CD14-positive monocyte (primary cell): Measurements from ENCODE around the gene SPEN. TPM values are rescaled to one million over a fixed set of nuclear protein-coding genes. Genes with fewer than 3 reads are reported as not detected.

ENCODE experiments used
- DNase-seq, 3 donors: peaks; one replicate each; pipeline ENCODE4 v3.0.0-alpha.2; 2011 to 2022
- H2AFZ ChIP-seq: 2 replicates; pipeline ENCODE4 v1.6.0; 2012; ENCODE audit warnings: mild to moderate bottlenecking, low read depth, low read length, inconsistent platforms; ENCODE audit not compliant: insufficient read depth, poor library complexity, severe bottlenecking
- H3K27ac ChIP-seq, 2 donors: 1 replicate in 1 of 2; 2 replicates in 1 of 2; pipeline ENCODE4 v1.5.1; 2012 to 2013; ENCODE audit warnings: low read length in 2 of 2, control low read depth in 1 of 2, inconsistent platforms in 1 of 2, low read depth in 1 of 2, mild to moderate bottlenecking in 1 of 2
- H3K27me3 ChIP-seq, 2 donors: one replicate each; pipeline versions ENCODE4 v1.6.0 to v1.6.1; 2011 to 2013; ENCODE audit warnings: low read length in 2 of 2; ENCODE audit not compliant: control insufficient read depth in 2 of 2, insufficient read depth in 2 of 2
- H3K36me3 ChIP-seq, 2 donors: replicated peaks in 1 of 2; 1 replicate in 1 of 2; 2 replicates in 1 of 2; pipeline versions ENCODE4 v1.5.1 to v1.6.1; 2012 to 2013; ENCODE audit warnings: low read length in 2 of 2, control low read depth in 1 of 2, inconsistent platforms in 1 of 2, mild to moderate bottlenecking in 1 of 2; ENCODE audit not compliant: insufficient read depth in 2 of 2, control insufficient read depth in 1 of 2
- H3K4me1 ChIP-seq, 2 donors: 1 replicate in 1 of 2; 2 replicates in 1 of 2; pipeline versions ENCODE4 v1.5.1 to v1.6.1; 2012 to 2013; ENCODE audit warnings: low read length in 2 of 2, control low read depth in 1 of 2, inconsistent platforms in 1 of 2, mild to moderate bottlenecking in 1 of 2, moderate library complexity in 1 of 2; ENCODE audit not compliant: insufficient read depth in 2 of 2, control insufficient read depth in 1 of 2
- H3K4me2 ChIP-seq: replicated peaks from 2 replicates; pipeline ENCODE3; 2012; ENCODE audit warnings: low read length, moderate library complexity, mild to moderate bottlenecking; ENCODE audit not compliant: poor library complexity, severe bottlenecking; ENCODE audit errors: extremely low read depth
- H3K4me3 ChIP-seq, 3 experiments: fragments of 200-600 bp in 1 of 3; sonication (generic) in 1 of 3; replicated peaks in 1 of 3; 1 replicate in 2 of 3; 2 replicates in 1 of 3; pipeline ENCODE4 v1.5.1; 2011 to 2013; ENCODE audit warnings: low read length in 3 of 3, mild to moderate bottlenecking in 3 of 3, control low read depth in 2 of 3, low read depth in 2 of 3, inconsistent platforms in 1 of 3, moderate library complexity in 1 of 3
- H3K79me2 ChIP-seq: 2 replicates; pipeline ENCODE4 v1.6.0; 2012; ENCODE audit warnings: mild to moderate bottlenecking, control low read depth, inconsistent platforms, low read length, moderate library complexity; ENCODE audit not compliant: insufficient read depth
- H3K9ac ChIP-seq: 2 replicates; pipeline ENCODE4 v1.6.0; 2017; ENCODE audit warnings: low read length, mild to moderate bottlenecking; ENCODE audit not compliant: insufficient read depth, poor library complexity, severe bottlenecking
- H3K9me3 ChIP-seq, 2 donors: replicated peaks in 1 of 2; 1 replicate in 1 of 2; 2 replicates in 1 of 2; pipeline versions ENCODE4 v1.5.1 to v1.6.1; 2012 to 2013; ENCODE audit warnings: low read length in 2 of 2, control low read depth in 1 of 2; ENCODE audit not compliant: control insufficient read depth in 1 of 2, insufficient read depth in 1 of 2
- H4K20me1 ChIP-seq: 2 replicates; pipeline ENCODE4 v1.6.0; 2012; ENCODE audit warnings: mild to moderate bottlenecking, low read length, control low read depth, moderate library complexity; ENCODE audit not compliant: insufficient read depth
- H3K27ac Mint-ChIP-seq, 7 donors: one replicate each; pipeline ENCODE4 v1.8.0; 2020; ENCODE audit warnings: mild to moderate bottlenecking in 7 of 7, mixed read lengths in 7 of 7, moderate library complexity in 6 of 7, inconsistent platforms in 2 of 7
- H3K27me3 Mint-ChIP-seq, 3 donors: one replicate each; pipeline ENCODE4 v1.8.0; 2021 to 2022; ENCODE audit warnings: low read depth in 3 of 3, mild to moderate bottlenecking in 3 of 3, mixed read lengths in 3 of 3, moderate library complexity in 3 of 3, inconsistent platforms in 1 of 3
- H3K36me3 Mint-ChIP-seq, 2 donors: one replicate each; pipeline ENCODE4 v1.8.0; 2020; ENCODE audit warnings: mixed read lengths in 2 of 2, inconsistent platforms in 1 of 2, mild to moderate bottlenecking in 1 of 2
- H3K4me1 Mint-ChIP-seq: one replicate; pipeline ENCODE4 v1.8.0; 2020; ENCODE audit warnings: mild to moderate bottlenecking, mixed read lengths
- H3K4me3 Mint-ChIP-seq, 2 donors: one replicate each; pipeline ENCODE4 v1.8.0; 2020; ENCODE audit warnings: mild to moderate bottlenecking in 2 of 2, mixed read lengths in 2 of 2, moderate library complexity in 1 of 2
- H3K9me3 Mint-ChIP-seq, 7 donors: one replicate each; pipeline ENCODE4 v1.8.0; 2020 to 2022; ENCODE audit warnings: mixed read lengths in 7 of 7, mild to moderate bottlenecking in 6 of 7, moderate library complexity in 6 of 7, inconsistent platforms in 2 of 7
- CTCF ChIP-seq: fragments of 200-600 bp; IDR thresholded peaks from one replicate; pipeline ENCODE4 v1.8.0; 2022; ENCODE audit warnings: antibody characterized with exemption, mild to moderate bottlenecking
- WGBS: methylation state at CpG from one replicate; pipeline ENCODE4 v1.1.5; 2013; ENCODE audit warnings: missing lambda C conversion rate; ENCODE audit not compliant: insufficient coverage; 5-methylcytosine and 5-hydroxymethylcytosine counted together
- intact Hi-C, 2 donors: fragments of 100-400 bp; cut with micrococcal nuclease; formaldehyde crosslinking; loops; one replicate each; pipeline versions ENCODE4 v1.15.0 to v1.15.1; 2023
- polyA plus RNA-seq, 3 donors: library from polyadenylated mRNA; depleted of rRNA in 1 of 3; unstranded in 2 of 3; stranded (reverse) in 1 of 3; fragments of 300-500 nt in 2 of 3; fragments of >200 nt in 1 of 3; fragmentation: Illumina TruSeq in 2 of 3; gene quantifications; 1 replicate in 2 of 3; 2 replicates in 1 of 3; pipeline ENCODE4 v1.2.3, GENCODE V29; 2012 to 2021

The SPEN gene
- polyA plus RNA-seq, 3 donors: 3.1 to 30.9 (median 6.1) TPM

- Histone ChIP-seq H3K27ac (peak overlapping the region in 1 of 2 donors; percentile 75), H4K20me1 (peaks cover 85% of the 10 kb centered on the region), H3K4me1 (peaks cover 62 to 71% of the 10 kb centered on the region in 2 donors), H3K9ac (no peak overlapping the region), H3K4me2 (peak overlapping the region; percentile 4), H3K4me3 (no peak overlapping the region), H3K9me3 (no peaks in the 10 kb centered on the region), H3K36me3 (peaks cover 16 to 27% of the 10 kb centered on the region in 2 donors), H3K27me3 (no peaks in the 10 kb centered on the region), H3K79me2 (peaks cover 81% of the 10 kb centered on the region), H2AFZ (no peak overlapping the region)
- intact Hi-C loops: no loop called here
- no peaks in the 10 kb centered on the region for H3K27me3 Mint-ChIP-seq
- peak overlapping the region; percentile 22 to 97 (median 85) for H3K27ac Mint-ChIP-seq
- H3K4me3 Mint-ChIP-seq: no peak overlapping the region
- H3K4me1 Mint-ChIP-seq: peaks cover 68% of the 10 kb centered on the region
- DNase-seq: peak in 1 of 3 donors; percentile 26
- peaks cover 41 to 53% of the 10 kb centered on the region in 2 donors for H3K36me3 Mint-ChIP-seq
- WGBS: 42% methylated on average over 19 of the region's 23 CpGs
- peaks cover 0 to 2% (median 0%) of the 10 kb centered on the region in 7 donors for H3K9me3 Mint-ChIP-seq
- TF ChIP-seq CTCF: no peak
These were observed 104.0 kb downstream of the SPEN start for GRCh38 chr1:15951341-15952153.

- no peak overlapping the region for H3K9ac ChIP-seq
- H2AFZ ChIP-seq: no peak overlapping the region
- 56% methylated on average over 24 of the region's 27 CpGs for WGBS
- no peak overlapping the region for H3K4me3 ChIP-seq
- Mint-ChIP-seq H3K27ac (peak overlapping the region; percentile 11 to 97 (median 82)), H3K9me3 (peaks cover 0 to 2% (median 0%) of the 10 kb centered on the region in 7 donors), H3K27me3 (no peaks in the 10 kb centered on the region), H3K4me1 (peaks cover 69% of the 10 kb centered on the region), H3K4me3 (peak overlapping the region; percentile 4 to 83), H3K36me3 (peaks cover 38 to 53% of the 10 kb centered on the region in 2 donors)
- TF ChIP-seq CTCF: no peak
- peaks cover 83% of the 10 kb centered on the region for H3K79me2 ChIP-seq
- peak overlapping the region; percentile 13 for H3K4me2 ChIP-seq
- H3K27ac ChIP-seq: peak overlapping the region; percentile 51 to 75
- peaks cover 62 to 70% of the 10 kb centered on the region in 2 donors for H3K4me1 ChIP-seq
- peaks cover 82% of the 10 kb centered on the region for H4K20me1 ChIP-seq
- H3K9me3 ChIP-seq: no peaks in the 10 kb centered on the region
- no peaks in the 10 kb centered on the region for H3K27me3 ChIP-seq
- peak; percentile 93 to 99 (median 95) for DNase-seq
- H3K36me3 ChIP-seq: peaks cover 12 to 22% of the 10 kb centered on the region in 2 donors
- intact Hi-C loops: no loop called here
These were observed 105.1 kb downstream of the SPEN start for GRCh38 chr1:15952317-15953258.
